GM13976 (cell line): ENCODE results near the gene CHP2.

Experiments used
- DNase-seq: peaks from one replicate; pipeline ENCODE4 v3.0.0; 2012; ENCODE audit warnings: low spot score
- CTCF ChIP-seq: IDR thresholded peaks from 2 replicates; pipeline ENCODE4 v1.5.1; 2012; ENCODE audit warnings: borderline replicate concordance, mild to moderate bottlenecking; ENCODE audit not compliant: insufficient read depth; ENCODE audit errors: extremely low read depth, missing control alignments, control extremely low read depth
- in situ Hi-C: fragments of 300-500 bp; cut with MboI; formaldehyde crosslinking; loops from one replicate; pipeline ENCODE4 v1.12.0; 2022; ENCODE audit warnings: low sequenced_read_pairs, mixed read lengths, inconsistent platforms; ENCODE audit not compliant: unreplicated experiment

The CHP2 gene

GRCh38 chr16:23754594-23755483 is at the start of gene CHP2:
TSS of gene CHP2 (plus strand) at chr16:23755026. CDS start at chr16:23755050, 24 bp downstream.
- DNase-seq, result peak; percentile 55
- in situ Hi-C loops, result no loop called here
- TF ChIP-seq CTCF, result no peak

- in situ Hi-C loops, result no loop called here
- no peak for TF ChIP-seq CTCF
- no peak for DNase-seq
These were observed 49.3 kb upstream of the CHP2 start for GRCh38 chr16:23705517-23705902.

DNA sequence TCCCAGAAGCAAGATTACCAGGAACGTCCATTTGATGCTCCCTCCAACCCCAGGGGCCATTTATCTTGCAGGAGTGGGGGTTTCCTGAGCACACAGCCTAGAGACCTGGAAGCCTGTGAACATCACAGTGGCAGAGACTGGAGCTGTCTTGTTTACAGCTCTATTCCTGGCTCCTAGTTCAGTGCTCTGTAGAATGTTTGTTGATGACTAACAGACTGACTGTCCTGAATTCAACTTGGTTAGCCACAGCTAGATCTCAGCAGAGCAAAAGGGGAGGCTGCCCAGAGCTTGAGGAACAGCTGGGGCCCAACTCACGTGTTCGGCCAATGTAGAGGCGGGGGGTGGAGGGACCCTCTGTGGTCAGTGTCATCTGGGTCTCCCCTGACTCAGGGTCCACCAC is 48.4 kb upstream of the CHP2 start:
- DNase-seq, result no peak
- in situ Hi-C loops, result no loop called here
- TF ChIP-seq CTCF, result no peak

DNA sequence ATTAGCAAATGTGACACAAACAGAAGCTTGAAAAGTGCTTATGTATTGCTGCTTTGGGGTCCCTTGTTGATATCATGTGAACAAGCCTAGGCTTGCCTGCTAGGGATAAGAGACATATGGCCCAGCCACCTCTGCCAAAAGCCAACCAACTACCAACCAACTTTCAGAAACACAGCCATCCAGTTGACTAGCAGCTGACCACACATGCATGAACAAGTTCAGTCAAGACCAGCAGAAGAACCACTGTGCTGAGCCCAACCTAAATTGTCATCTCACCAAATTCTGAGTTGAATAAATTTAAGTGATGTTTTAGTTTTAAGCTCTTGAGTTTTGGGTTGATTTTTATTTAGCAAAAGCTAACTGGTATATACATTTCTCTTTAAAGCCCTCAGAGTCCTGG is 45.3 kb upstream of the CHP2 start:
- in situ Hi-C loops, result no loop called here
- no peak for DNase-seq
- TF ChIP-seq CTCF, result no peak

GRCh38 chr16:23710008-23710407 is 44.8 kb upstream of the CHP2 start:
- in situ Hi-C loops, result no loop called here
- no peak for DNase-seq
- no peak for TF ChIP-seq CTCF

- DNase-seq, result no peak
- in situ Hi-C loops, result no loop called here
- no peak for TF ChIP-seq CTCF
These were observed 44.3 kb upstream of the CHP2 start for GRCh38 chr16:23710504-23710903.
